Transverse colon (tissue), 3 donors: ENCODE results near the gene PITX1.

Experiments used
- POLR2A ChIP-seq: fragments of 450-650 bp; IDR thresholded peaks from one replicate; pipeline ENCODE4 v1.6.1; 2016; ENCODE audit warnings: antibody characterized with exemption, mild to moderate bottlenecking, moderate library complexity
- POLR2AphosphoS5 ChIP-seq, 3 donors: sonication (generic); formaldehyde crosslinking; IDR thresholded peaks; one replicate each; pipeline ENCODE4 v1.6.1; 2016; ENCODE audit warnings: antibody characterized with exemption in 3 of 3

DNA sequence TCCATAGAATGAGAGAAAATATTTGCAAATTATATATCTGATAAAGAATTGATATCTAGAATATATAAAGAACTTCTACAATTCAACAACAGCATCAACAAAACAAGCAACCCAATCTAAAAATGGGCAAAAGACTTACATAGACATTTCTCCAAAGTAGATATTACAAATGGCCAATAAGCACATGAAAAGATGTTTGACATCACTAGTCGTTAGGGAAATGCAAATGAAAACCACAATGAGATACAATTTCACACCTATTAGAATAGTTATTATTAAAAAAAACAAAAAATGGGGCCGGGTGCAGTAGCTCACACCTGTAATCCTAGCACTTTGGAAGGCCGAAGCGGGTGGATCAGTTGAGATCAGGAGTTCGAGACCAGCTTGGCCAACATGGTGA lies 41.9 kb downstream of the PITX1 start:
- TF ChIP-seq POLR2A (no peak), POLR2AphosphoS5 (IDR thresholded peaks at IDR 0.05) (no peak)
